ENCODE measurements around the gene EIF3L.

The EIF3L gene

DNA sequence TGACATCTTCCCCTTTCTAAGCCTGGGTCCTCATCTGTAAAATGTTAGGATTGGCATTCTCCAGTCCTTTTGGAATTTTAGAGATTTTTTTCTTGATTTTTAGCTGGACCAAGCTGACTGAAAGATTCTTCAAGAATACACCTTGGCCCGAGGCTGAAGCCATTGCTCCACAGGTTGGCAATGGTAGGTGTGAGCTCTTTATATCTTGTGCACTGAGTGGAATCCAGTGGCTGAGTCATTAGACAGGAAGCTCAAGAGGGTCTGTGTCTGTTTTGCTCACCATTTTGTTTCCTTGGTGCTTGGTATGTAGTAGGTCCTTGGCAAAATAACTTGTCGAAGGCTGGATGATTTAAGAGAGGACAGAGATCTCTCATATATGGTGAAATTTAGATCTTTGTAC is 6.2 kb downstream of the EIF3L start:
- no peak for TF ChIP-seq ZNF274 (IDR thresholded peaks at IDR 0.05; ENCODE audit: low read depth, low read length)
- H3K4me3 ChIP-seq (ENCODE audit: low read length) = no peak overlapping the region

DNA sequence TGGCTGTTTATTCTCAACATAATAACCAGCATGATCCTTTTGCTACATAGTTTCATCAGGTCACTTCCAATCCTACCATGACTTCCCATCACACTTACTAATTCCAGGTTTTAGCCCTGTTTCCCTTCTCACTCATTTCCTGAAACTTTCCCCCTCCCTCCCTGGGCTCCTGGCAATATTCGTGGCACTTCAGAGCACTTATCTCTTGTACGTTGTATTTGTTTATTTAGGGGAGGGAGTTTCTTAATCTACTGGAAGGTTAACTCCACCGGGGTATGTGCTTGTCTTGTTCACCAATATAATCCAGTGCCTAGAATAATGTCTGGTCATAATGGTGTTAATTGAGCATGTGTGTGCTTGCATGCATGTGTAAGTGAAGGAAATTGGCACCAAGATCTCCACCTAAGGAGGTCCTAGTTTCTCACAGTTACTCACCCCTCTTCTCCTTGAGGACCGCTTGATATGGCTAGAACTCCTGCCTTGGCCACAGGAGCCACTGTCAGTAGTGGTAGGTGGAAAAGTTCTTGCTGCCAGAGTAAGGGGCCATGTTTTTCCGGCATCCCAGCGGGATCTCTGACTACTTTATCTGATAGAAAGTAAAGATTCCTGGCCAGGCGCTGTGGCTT is 11.7 kb downstream of the EIF3L start:
- no peak for TF ChIP-seq ZNF274 (IDR thresholded peaks at IDR 0.05; ENCODE audit: low read depth, low read length)

DNA sequence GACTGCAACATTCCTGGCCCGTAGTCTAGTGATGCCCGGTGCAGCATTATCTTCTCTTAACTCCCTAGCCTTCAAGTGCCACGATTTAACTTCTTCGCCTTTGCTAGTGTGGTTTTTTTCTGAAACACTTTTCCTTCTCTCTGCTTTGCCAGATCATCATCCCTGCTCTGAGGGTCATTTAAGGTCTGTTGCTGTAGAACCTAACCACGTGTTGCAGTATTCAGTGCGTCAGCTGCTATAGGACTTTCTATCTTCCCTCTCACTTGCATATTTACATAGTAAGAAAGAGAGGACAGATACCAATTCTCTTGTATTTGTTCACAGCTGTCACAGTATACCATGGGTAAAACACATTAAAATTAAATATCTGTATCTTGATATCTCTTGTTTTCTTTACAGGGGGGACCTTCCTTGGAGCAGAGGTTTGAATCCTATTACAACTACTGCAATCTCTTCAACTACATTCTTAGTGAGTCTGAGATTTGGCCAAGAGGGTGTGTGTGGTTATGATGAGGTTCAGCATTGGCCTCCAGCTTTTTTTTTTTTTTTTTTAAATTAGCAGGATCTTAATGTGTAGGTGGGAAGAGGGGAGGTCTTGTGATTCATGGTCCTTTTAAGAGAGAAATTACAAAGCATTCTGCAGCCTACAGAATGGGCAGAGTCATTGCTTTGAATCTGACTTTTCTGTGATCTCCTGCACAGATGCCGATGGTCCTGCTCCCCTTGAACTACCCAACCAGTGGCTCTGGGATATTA is 13.5 kb downstream of the EIF3L start:
- no peak for TF ChIP-seq ZNF274 (IDR thresholded peaks at IDR 0.05; ENCODE audit: low read depth, low read length)
- no peak overlapping the region for H3K4me3 ChIP-seq (ENCODE audit: low read length)

More for the DNA sequence above, 11.7 kb downstream of the EIF3L start:
- H3K4me3 ChIP-seq (ENCODE audit: low read length) = no peak overlapping the region

DNA sequence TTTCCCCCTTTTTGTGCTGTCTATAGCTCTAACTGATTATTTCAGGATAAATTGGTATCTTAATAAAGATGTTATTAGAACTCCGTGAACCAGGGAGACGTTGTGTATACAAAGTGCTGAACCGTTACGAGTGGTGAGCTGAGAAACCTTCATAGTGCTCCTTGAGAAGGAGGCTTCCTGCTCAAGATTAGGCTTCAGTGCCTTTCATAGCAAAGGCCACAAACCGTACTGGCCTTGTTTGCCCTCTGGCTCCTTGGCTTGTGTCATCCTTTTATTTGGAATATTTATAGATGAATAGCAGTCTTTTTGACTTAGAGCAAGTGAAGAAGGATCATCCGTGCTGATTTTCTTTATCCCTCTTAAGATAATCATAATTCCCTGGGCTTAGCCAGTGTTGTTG is 16.3 kb downstream of the EIF3L start:
- no peak overlapping the region for H3K4me3 ChIP-seq (ENCODE audit: low read length)
- no peak for TF ChIP-seq ZNF274 (IDR thresholded peaks at IDR 0.05; ENCODE audit: low read depth, low read length)

GRCh38 chr22:37870273-37870672 is 21.1 kb downstream of the EIF3L start:
- H3K4me3 ChIP-seq (ENCODE audit: low read length) = no peak overlapping the region
- no peak for TF ChIP-seq ZNF274 (IDR thresholded peaks at IDR 0.05; ENCODE audit: low read depth, low read length)

DNA sequence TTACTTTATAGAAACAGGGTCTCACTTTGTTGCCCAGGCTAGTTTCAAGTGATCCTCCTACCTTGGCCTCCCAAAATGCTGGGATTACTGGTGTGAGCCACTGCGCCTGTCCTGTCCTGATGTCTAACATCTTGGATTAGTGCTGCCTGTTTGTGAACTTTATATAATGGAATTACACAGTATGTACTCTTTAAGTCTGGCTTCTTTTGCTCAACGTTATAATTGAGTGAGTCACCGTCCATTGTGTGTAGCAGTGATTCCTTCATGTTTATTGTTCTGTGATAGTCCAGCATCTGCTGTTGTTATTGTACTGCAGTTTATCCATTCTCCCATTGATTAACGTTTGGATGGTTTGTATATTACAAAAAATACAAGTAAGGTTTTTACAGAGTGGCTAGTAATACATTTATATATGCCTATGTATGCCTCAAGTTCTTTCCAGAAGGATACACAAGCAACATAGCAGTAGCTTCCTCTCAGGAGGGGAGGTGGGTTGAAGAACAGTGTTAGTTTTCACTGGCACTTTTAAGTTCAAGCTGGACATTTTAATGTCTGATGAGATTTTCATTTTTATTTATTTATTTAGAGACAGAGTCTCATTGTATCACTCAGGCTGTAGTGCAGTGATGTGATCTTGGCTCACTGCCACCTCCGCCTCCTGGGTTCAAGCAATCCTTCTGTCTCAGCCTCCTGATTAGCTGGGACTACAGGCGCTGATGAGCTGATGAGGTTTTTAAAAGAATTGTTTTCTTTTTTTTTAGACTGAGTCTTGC is 31.6 kb downstream of the EIF3L start:
- no peak overlapping the region for H3K4me3 ChIP-seq (ENCODE audit: low read length)
- TF ChIP-seq ZNF274 (IDR thresholded peaks at IDR 0.05; ENCODE audit: low read depth, low read length) = no peak

DNA sequence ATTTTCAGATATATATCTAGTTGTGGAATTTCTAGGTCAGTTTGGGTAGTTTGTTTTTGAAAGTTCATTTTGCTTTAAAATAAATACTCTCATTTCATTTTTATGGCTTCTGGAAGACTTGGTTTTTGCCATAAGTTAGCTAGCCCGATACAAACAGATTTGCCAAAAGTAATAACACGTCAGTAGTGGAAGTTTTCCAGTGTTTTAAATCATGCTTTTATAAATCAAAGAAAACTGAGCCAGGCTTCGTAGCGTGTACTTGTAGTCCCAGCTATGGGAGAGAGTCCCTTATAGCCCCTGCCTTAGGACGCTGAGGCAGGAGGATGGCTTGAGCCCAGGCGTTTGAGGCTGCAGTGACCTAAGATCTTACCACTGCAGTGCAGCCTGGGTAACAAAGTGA is 35.2 kb downstream of the EIF3L start:
- TF ChIP-seq ZNF274 (IDR thresholded peaks at IDR 0.05; ENCODE audit: low read depth, low read length) = no peak
- no peak overlapping the region for H3K4me3 ChIP-seq (ENCODE audit: low read length)

- no peak overlapping the region for H3K4me3 ChIP-seq (ENCODE audit: low read length)
- TF ChIP-seq ZNF274 (IDR thresholded peaks at IDR 0.05; ENCODE audit: low read depth, low read length) = no peak
These were observed 38.6 kb downstream of the EIF3L start for GRCh38 chr22:37887584-37888378.

DNA sequence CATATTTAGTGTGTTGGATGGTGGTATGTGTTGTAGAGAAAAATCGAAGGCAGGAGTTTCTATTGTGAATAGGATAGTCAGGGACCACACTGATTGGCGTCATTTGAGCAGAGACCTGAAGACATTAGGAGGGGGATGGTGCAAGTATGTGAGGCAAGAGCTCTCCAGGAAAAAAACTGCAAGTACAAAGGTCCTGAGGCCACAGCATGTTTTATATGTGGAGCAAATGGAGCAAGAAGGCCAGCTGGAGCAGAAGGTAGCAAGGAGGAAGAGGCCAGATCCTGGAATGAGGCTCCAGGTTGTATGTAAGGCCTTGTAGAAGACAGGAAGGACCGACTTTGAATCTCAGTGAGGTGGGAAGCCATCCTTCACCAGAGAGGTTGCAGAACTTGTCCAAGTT is 42.7 kb downstream of the EIF3L start:
- TF ChIP-seq ZNF274 (IDR thresholded peaks at IDR 0.05; ENCODE audit: low read depth, low read length) = no peak
- no peak overlapping the region for H3K4me3 ChIP-seq (ENCODE audit: low read length)

DNA sequence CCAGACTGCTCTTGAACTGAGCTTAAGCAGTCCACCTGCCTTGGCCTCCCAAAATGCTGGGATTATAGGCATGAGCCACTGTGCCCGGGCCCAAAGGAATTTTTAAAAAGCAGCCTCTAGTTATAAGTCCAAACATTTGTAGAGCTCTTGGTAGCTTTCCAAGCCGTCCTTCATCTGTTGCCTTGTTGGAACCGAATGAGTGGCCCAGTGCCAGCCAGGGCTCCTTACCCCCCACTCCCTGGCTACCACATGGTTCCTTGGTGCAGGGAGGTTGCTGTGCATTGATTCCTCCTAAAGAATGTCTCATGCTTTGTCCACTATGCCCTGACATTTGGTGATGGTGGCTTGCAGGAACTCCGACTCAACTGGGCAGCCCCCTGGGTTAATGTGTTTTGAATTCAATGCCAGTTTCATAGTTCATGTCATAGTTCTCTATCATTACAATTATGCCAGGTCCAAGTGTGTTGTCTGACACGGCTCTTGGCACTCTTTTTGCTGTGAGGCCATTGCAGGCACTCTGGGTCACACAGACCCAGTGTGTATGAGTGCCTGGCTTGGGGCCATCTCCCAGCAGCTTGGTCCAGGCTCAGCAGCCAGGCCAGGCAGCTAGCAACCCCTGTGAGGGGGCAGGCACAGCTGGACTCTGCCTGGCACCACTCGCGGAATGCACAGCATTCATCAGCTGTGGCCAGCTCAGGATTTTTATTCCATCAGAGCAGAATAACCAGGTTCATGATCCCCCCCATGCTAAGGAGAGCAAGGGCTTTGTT is 43.5 kb downstream of the EIF3L start:
- H3K4me3 ChIP-seq (ENCODE audit: low read length) = no peak overlapping the region
- no peak for TF ChIP-seq ZNF274 (IDR thresholded peaks at IDR 0.05; ENCODE audit: low read depth, low read length)

DNA sequence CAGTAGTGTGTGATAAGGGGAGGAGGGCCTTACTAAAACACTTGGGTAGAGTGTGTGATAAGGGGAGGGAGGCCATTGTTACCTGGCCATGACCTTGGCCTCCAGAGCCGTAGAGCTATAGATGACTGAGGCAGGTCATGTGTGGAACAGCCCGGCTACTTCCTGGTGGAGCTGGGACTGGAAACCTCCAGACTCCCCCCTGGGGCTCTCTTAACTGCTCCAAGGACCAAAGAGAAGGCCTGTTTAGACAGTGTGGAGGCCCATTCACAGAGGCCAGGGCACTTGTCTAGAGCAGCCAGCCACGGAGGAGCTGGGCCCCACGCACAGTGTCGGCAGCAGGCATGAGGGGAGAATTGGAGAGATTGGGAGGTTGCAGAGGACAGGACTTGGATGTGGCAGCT is 44.4 kb downstream of the EIF3L start:
- no peak for TF ChIP-seq ZNF274 (IDR thresholded peaks at IDR 0.05; ENCODE audit: low read depth, low read length)
- H3K4me3 ChIP-seq (ENCODE audit: low read length) = no peak overlapping the region

- TF ChIP-seq ZNF274 (IDR thresholded peaks at IDR 0.05; ENCODE audit: low read depth, low read length) = no peak
- no peak overlapping the region for H3K4me3 ChIP-seq (ENCODE audit: low read length)
These were observed 45.9 kb downstream of the EIF3L start for GRCh38 chr22:37894939-37895670.

GRCh38 chr22:37896181-37896592 is 47.0 kb downstream of the EIF3L start:
- H3K4me3 ChIP-seq (ENCODE audit: low read length) = no peak overlapping the region

More at GRCh38 chr22:37896181-37896592, 47.0 kb downstream of the EIF3L start:
- no peak for TF ChIP-seq ZNF274 (IDR thresholded peaks at IDR 0.05; ENCODE audit: low read depth, low read length)

Data from GM08714 (cell line).